Hindlimb muscle (tissue), 1 donor: ENCODE data around the gene LIPM. TPM values are rescaled to one million over a fixed set of nuclear protein-coding genes. Genes with fewer than 3 reads are reported as not detected.
"Not testable (repeated sequence)": the region's sequence is repeated elsewhere in the genome, so short reads cannot be mapped to it uniquely, and the experiment has no call there.

ENCODE experiments used
- DNase-seq: peaks from one replicate; pipeline ENCODE4 v3.0.0-alpha.2; 2013
- polyA plus RNA-seq: library from polyadenylated mRNA; unstranded; fragments of 120-200 nt; gene quantifications from one replicate; pipeline ENCODE4 v1.2.1, GENCODE V29; 2013; ENCODE audit not compliant: insufficient read length

Gene LIPM
- polyA plus RNA-seq, 1 donor: not detected

GRCh38 chr10:88804083-88804812 is 1.7 kb downstream of the LIPM start:
- DNase-seq: no peak

DNA sequence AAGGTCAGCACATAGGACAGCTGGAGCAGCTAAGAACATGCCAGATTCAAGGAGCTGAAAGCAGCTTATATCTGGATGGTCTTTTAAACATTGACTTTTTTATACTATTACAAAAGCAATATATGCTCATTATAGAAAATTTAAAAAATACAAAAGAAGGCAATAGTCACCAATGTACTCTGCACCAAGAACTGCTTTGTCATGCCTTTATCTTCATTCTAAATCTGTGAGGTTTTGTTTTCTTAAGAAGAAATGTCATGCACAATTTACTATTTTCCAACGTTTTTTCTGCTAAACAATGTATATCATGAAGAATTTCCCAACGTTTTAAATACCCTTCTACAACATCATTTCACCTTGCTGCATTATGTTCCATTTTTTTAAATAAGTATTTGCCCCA is 2.8 kb downstream of the LIPM start:
- DNase-seq: no peak

DNA sequence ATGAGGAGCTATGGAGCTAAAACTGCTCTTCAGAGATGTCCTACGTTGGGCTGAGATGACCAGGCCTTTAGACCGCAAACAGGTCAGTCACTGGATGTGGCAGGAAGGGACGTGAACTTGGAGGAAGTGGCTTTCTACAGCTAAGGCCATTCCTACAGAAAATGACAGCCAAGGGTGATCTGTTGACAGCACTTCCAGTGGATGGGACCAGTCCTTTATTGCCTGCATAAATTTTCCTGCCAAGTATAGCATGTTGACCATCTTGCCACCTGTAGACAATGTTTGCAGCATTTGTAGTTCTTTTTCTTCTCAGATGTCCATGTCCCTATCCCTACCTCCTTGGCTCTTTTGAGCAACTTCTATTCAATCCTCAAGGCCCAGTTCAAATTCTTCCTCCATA is 3.4 kb downstream of the LIPM start:
- DNase-seq: no peak

DNA sequence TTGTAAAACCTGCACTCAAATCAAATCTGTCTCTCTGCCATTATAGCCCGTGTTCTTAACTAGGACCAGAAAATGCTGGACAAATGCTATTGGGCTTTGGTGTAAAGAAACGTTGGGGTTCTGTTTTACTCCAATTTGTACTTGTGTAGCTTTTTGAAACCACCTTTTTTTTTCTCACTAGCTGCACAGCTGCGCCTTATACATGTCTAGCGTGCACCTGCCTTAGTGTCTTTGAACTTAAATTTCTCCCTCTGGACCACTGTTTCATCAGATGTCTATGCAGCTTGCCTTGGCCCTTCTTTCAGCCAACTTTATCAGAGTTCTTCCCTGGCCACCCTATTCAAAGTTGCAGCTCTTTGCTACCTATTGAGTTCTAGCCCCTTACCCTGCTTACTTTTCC is 7.1 kb downstream of the LIPM start:
- no peak for DNase-seq

DNA sequence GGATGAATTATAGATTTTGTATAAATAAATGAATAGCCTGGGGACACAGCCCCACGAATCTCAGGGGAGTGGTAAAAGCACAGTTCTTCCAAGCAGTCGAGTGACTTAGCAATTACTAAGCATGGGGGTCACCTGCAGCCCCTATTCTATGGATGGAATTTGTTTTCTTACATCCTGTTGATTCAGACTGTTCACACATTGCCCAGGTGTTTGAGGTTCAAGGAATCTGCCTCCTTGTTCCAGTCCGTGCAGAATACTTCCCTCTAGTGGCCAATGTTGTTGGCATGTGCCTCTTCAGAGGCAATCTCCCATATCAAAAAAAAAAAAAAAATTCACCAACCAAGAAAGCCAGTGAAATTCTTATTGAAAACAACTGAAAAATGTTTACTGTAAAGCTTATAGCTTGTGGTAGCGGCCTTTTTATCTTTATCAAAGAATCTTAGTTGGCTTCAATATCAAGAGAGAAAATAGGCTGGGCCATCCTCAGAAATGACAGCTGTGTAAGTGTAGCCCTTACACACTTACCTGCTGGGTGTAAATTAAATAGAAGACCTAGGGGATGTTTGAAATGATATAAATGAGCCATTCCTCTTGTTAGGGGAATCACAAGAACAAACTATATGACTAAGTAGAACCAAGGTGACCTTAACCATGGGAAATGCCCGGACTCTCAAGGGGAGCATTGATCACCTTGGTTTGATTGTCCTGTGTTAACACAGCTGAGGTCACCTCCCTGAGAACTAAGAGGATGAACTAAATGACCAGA is 7.8 kb downstream of the LIPM start:
- DNase-seq: peak; percentile 15

GRCh38 chr10:88813200-88813599 is 10.7 kb downstream of the LIPM start:
- no peak for DNase-seq

GRCh38 chr10:88819290-88819689 is 16.8 kb downstream of the LIPM start:
- no peak for DNase-seq

DNA sequence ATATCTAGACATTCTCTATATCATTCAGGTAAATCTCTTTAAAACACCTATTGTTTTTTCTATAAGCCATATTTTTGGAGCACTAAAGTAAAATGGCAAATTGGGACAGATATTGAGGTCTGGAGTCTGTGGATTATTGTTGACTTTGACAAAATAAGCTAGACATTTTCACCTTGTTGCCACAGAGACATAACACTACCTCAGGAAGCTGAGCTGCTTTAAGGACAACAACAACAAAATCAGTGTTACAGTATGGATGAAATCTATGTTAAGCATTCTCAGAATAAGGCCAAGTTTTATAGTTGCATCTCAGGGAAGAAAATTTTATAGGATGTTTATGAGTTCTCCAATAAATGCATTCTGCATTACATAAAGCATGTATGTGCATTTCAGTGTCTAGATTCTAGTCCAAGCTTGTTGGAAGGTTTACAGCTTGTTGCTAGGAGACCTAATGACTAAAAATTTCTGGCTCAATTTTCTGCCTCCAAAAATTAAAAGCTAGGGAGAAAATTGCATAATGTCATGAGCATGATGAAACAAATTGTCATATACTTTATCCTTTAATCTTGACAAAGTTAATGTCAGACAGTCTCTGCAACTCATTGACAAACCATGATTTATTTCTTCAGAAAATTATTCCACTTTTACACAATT is 18.3 kb downstream of the LIPM start:
- peak; percentile 68 for DNase-seq

DNA sequence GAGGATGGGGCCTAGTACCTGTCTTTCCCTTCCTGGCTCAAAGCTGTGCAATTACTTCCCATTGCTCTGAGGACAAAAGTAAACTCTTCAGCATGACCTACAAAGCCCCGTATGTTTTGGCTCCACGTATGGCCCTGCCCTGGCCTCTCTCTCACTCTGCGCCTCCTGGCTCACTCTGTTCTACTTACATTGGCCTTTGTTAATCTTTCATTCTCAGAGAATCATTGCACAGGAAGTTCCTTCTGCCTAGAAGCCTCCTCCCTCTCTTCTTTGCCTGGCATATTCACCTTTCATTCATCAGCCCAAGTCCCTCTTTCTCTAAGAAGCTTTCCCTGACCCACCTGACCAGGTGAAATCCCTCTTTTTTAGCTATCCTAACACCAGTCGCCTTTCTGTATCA is 23.9 kb downstream of the LIPM start:
- no peak for DNase-seq

- DNase-seq: no peak
These were observed 25.1 kb downstream of the LIPM start for GRCh38 chr10:88827671-88828070.

DNA sequence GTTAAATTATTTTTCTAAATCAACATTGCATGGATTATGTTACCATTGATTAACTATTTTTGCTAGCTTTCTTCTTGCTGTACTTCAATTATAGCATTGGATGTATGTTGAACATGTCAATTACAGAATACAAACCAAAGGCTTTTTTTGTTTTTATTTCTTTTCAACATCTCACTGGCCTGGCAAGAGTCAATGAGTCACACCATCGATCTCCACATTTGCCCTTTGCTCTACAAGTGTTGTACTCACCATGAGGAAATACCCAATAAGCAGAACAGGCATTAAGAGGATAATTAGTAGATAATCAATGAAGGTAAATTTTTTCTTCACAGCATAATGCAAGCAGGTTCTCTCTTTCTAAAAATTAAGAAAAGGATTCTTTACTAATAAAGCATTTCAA is 25.8 kb downstream of the LIPM start:
- DNase-seq: no peak

- DNase-seq: no peak
These were observed 28.2 kb downstream of the LIPM start for GRCh38 chr10:88830643-88831268.

- no peak for DNase-seq
These were observed 29.2 kb downstream of the LIPM start for GRCh38 chr10:88831709-88832108.

GRCh38 chr10:88832376-88832775 is 29.8 kb downstream of the LIPM start:
- DNase-seq: no peak

GRCh38 chr10:88833156-88833555 is 30.6 kb downstream of the LIPM start:
- no peak for DNase-seq

DNA sequence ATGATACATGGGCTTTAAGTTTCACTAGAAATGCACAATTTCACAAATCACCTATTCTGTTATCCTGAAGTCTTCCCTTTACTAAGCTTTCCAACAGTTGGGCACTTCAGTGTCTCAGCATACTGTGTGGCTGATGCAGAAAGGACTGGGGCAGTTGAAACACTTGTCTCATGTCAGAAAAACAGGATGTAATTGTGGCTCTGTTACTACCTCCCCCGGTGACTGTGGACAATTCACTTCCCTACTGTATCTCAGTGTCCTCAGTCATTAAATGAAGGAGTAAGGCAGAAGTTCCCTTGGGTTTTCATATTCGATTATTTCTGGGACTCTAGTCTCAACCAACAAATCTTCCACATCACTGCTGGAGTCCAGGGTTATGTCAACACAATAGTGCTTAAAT is 31.2 kb downstream of the LIPM start:
- no peak for DNase-seq

GRCh38 chr10:88835096-88835909 is 32.8 kb downstream of the LIPM start:
- DNase-seq: peak; percentile 88

DNA sequence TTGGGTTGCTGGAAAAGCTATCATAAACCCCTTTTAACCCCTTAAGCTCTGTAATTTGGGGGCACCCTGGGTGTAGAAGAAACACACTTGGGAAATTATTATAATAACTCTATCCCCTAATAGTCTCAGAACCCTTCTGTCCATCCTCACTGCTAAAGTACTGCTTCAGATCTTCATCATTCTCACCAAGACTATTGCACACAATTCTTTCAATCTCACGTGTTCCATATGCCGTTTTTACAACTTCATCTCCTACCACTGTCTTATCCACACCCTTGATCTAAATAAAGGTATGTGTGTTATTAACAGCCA is 33.3 kb downstream of the LIPM start:
- DNase-seq: no peak

DNA sequence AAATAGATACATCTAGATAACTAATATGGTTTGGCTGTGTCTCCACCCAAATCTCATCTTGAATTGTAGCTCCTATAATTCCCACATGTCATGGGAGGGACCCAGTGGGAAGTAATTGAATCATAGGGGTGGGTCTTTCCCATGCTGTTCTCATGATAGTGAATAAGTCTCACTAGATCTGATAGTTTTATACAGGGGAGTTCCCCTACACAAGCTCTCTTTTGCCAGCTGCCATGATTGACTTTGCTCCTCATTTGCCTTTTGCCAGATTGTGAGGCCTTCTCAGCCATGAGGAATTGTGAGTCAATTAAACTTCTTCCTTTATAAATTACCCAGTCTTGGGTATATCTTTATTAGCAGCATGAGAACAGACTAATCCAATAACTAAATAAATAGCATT is 35.1 kb downstream of the LIPM start:
- DNase-seq: not testable (repeated sequence)

DNA sequence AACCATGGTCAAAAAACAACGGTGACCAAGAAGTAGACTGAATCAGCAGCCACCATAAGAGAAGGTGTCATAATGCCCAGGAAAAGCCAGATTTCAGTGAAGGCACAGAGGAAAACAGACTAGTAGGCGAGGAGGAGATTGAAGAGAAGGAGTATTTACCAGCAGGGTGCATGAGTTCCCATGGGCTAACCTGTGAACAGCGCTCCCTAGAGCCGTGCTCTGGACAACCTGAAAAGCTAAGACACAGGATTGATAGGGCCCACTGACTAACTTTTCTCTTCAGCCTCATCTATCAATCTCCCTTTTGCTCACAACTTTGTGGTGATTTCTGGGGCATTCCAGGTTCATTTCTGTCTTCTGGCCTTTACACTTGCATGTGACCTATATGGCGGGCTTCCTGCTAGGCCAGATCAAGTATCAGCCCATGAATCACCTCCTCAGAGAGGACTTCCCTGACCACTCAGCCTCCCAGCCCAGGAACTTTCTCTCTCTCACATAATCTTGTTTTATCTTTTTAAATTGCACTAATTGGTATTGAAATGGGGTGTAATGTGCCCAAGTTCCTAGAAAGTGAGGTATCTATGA is 36.3 kb downstream of the LIPM start:
- no peak for DNase-seq

DNA sequence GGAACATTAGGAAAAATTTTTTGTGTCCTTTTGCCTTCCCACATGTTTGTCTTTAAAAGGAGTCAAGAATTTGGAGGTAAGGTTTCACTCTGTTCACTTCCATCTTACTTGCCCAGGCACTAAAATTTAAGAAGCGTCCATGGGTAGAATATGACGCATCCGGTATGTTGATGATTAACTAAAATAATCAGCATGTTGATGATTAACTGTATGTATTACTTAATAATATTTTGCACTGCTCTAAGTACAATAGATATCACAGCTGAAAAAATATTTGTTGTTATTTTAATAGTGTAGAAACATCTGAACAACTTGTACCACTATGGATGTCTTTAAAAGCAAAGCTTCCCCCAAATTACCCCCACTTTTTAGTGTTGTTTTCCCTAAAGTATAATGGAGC is 37.6 kb downstream of the LIPM start:
- no peak for DNase-seq

- no peak for DNase-seq
These were observed 38.4 kb downstream of the LIPM start for GRCh38 chr10:88840881-88841280.
